Aorta (tissue), 5 donors: Measurements from ENCODE around the gene DLG1. TPM values are rescaled to one million over a fixed set of nuclear protein-coding genes. Genes with fewer than 3 reads are reported as not detected.
"Not testable (repeated sequence)": the region's sequence is repeated elsewhere in the genome, so short reads cannot be mapped to it uniquely, and the experiment has no call there.

Experiments used
- ATAC-seq: fragments of 200-7000 bp; cut with Tn5 transposase; one replicate; pipeline ENCODE4 v1.9.1; 2022; ENCODE audit warnings: moderate library complexity; ENCODE audit not compliant: low FRiP score
- DNase-seq, 2 donors: peaks; one replicate each; pipeline ENCODE4 v3.0.0-alpha.2; 2020
- H3K27ac ChIP-seq, 2 donors: one replicate each; pipeline ENCODE4 v1.5.1; 2013; ENCODE audit warnings: low read length in 2 of 2, mild to moderate bottlenecking in 2 of 2, moderate library complexity in 2 of 2, control low read depth in 1 of 2, inconsistent platforms in 1 of 2, low read depth in 1 of 2
- H3K27me3 ChIP-seq, 2 donors: one replicate each; pipeline ENCODE4 v1.6.1; 2013; ENCODE audit warnings: control low read depth in 1 of 2, low read length in 1 of 2, mild to moderate bottlenecking in 1 of 2, moderate library complexity in 1 of 2; ENCODE audit not compliant: insufficient read depth in 2 of 2, control insufficient read depth in 1 of 2
- H3K36me3 ChIP-seq, 2 donors: one replicate each; pipeline ENCODE4 v1.6.1; 2013; ENCODE audit warnings: control low read depth in 1 of 2, low read length in 1 of 2, mild to moderate bottlenecking in 1 of 2; ENCODE audit not compliant: insufficient read depth in 2 of 2, control insufficient read depth in 1 of 2
- H3K4me1 ChIP-seq, 2 donors: one replicate each; pipeline ENCODE4 v1.6.1; 2013; ENCODE audit warnings: low read length in 2 of 2, control low read depth in 1 of 2, mild to moderate bottlenecking in 1 of 2, moderate library complexity in 1 of 2; ENCODE audit not compliant: insufficient read depth in 2 of 2, control insufficient read depth in 1 of 2
- H3K4me3 ChIP-seq, 2 donors: one replicate each; pipeline ENCODE4 v1.5.1; 2013; ENCODE audit warnings: low read length in 2 of 2, control low read depth in 1 of 2, mild to moderate bottlenecking in 1 of 2
- H3K9me3 ChIP-seq: one replicate; pipeline ENCODE4 v1.6.1; 2013; ENCODE audit warnings: mild to moderate bottlenecking, low read length; ENCODE audit not compliant: control insufficient read depth
- WGBS, 2 donors: extraction: QIAGEN DNeasy Blood & Tissue Kit; methylation state at CpG; one replicate each; pipeline ENCODE4 v1.1.7; 2013; 5-methylcytosine and 5-hydroxymethylcytosine counted together
- intact Hi-C, 2 donors: fragments of 100-400 bp; cut with DNase I; formaldehyde crosslinking; loops; one replicate each; pipeline versions ENCODE4 v1.14.2 to v1.15.0; 2022
- polyA plus RNA-seq, 2 donors: library from polyadenylated mRNA; stranded (reverse); fragments of 200-250 nt; gene quantifications; one replicate each; pipeline ENCODE4 v1.2.3, GENCODE V29; 2013
- total RNA-seq, 2 donors: library from RNA; stranded (reverse); fragmentation: NEBNext Ultra II Directional; extraction: Animal tissue kit (Norgen Biotek cat#: 25700); gene quantifications; one replicate each; pipeline ENCODE4 v1.2.1, GENCODE V29; 2021
- donor health status: healthy with polysubstance abuse.
- donor health status: Bipolar disorder and iron deficiency.
- donor health status: DM: no; HTN: no; CAD: no.
- donor health status: DM: no; HTN: no; CAD: no.
- donor health status: DM: yes; HTN: yes; CAD: no.

Gene DLG1
- total and polyA plus RNA-seq, 4 donors = 21.2 to 100 (median 51.9) TPM

- intact Hi-C loops = no loop called here
- no peaks in the 10 kb centered on the region for H3K27me3 ChIP-seq
- DNase-seq = no peak
- H3K36me3 ChIP-seq = no peaks in the 10 kb centered on the region
- H3K9me3 ChIP-seq = no peaks in the 10 kb centered on the region
- ATAC-seq = no peak
- WGBS, 2 donors = 94 to 95% methylated on average over 2 of the region's 2 CpGs
- no peak overlapping the region for H3K4me3 ChIP-seq
- no peak overlapping the region for H3K27ac ChIP-seq
- no peaks in the 10 kb centered on the region for H3K4me1 ChIP-seq
Measured at GRCh38 chr3:197283045-197283444, 15.4 kb downstream of the DLG1 start.

DNA sequence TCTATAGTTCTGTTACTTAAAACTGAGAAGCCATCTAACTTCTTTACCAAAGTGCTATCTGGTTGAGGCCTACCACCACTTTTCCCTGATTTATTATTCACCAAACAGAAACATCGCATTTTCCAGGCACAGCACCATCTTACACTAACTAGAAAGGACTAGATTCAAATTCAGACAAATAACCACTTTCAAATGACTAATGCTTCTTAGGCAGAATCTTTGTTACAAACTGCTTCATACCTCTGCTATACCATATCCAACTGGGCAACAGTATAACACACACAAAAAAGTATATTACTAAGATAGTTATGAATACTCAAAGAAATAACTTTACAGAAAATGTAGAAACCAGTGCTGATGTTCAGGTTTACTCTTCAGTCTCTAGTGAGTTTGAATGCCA lies 16.6 kb downstream of the DLG1 start:
- intact Hi-C loops = no loop called here
- 97 to 100% methylated on average over 1 of the region's 1 CpG for WGBS, 2 donors
- H3K27me3 ChIP-seq = no peaks in the 10 kb centered on the region
- no peaks in the 10 kb centered on the region for H3K9me3 ChIP-seq
- no peak overlapping the region for H3K4me3 ChIP-seq
- ATAC-seq (no peak), DNase-seq (no peak)
- no peaks in the 10 kb centered on the region for H3K36me3 ChIP-seq
- no peak overlapping the region for H3K27ac ChIP-seq
- no peaks in the 10 kb centered on the region for H3K4me1 ChIP-seq

- Histone ChIP-seq H3K27ac (no peak overlapping the region), H3K4me1 (no peaks in the 10 kb centered on the region), H3K9me3 (no peaks in the 10 kb centered on the region), H3K36me3 (no peaks in the 10 kb centered on the region), H3K4me3 (no peak overlapping the region), H3K27me3 (no peaks in the 10 kb centered on the region)
- ATAC-seq (no peak), DNase-seq (no peak)
- intact Hi-C loops = no loop called here
Measured at GRCh38 chr3:197280156-197280555, 18.3 kb downstream of the DLG1 start.

DNA sequence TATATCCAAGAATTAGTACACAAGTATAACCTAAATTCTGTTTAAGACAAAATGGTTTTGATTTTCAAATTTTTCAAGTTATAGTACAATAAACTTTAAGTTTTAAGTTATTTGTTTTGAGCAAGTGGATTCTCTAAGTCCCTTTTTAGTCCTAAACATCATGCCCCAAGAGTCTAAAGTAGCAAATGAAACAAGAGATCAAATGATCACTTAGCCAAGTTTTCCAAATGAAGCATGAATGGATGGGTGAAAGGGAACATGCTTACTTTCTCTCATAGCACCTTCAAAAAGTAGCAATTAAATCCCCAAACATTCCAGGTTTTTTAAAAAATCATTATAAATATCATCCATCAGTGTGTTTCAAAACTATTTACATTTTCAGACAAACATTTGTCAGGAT lies 19.5 kb downstream of the DLG1 start:
- Histone ChIP-seq H3K4me1 (no peaks in the 10 kb centered on the region), H3K9me3 (no peaks in the 10 kb centered on the region), H3K27ac (no peak overlapping the region), H3K27me3 (no peaks in the 10 kb centered on the region), H3K36me3 (no peaks in the 10 kb centered on the region), H3K4me3 (no peak overlapping the region)
- no peak for ATAC-seq
- DNase-seq = no peak
- intact Hi-C loops = no loop called here

DNA sequence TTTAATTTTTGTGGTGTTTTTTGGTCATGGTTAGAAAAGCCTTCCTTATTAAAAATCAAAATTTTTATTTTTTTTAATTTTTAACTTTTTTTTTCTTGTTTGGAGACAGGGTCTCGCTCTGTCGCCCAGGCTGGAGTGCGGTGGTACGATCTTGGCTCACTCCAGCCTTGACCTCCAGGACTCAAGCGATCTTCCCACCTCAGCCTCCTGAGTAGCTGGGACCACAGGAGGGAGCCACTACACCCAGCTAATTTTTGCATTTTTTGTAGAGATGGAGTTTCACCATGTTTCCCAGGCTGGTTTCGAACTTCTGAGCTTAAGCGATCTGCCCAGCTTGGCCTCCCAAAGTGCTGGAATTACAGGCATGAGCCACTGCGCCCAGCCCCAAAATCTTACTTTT lies 21.6 kb downstream of the DLG1 start:
- H3K9me3 ChIP-seq, DNase-seq, H3K36me3 ChIP-seq, H3K27me3 ChIP-seq, H3K27ac ChIP-seq, H3K4me3 ChIP-seq, ATAC-seq, H3K4me1 ChIP-seq, intact Hi-C loops: not testable (repeated sequence)
- 97 to 98% methylated on average over 8 of the region's 8 CpGs for WGBS, 2 donors

DNA sequence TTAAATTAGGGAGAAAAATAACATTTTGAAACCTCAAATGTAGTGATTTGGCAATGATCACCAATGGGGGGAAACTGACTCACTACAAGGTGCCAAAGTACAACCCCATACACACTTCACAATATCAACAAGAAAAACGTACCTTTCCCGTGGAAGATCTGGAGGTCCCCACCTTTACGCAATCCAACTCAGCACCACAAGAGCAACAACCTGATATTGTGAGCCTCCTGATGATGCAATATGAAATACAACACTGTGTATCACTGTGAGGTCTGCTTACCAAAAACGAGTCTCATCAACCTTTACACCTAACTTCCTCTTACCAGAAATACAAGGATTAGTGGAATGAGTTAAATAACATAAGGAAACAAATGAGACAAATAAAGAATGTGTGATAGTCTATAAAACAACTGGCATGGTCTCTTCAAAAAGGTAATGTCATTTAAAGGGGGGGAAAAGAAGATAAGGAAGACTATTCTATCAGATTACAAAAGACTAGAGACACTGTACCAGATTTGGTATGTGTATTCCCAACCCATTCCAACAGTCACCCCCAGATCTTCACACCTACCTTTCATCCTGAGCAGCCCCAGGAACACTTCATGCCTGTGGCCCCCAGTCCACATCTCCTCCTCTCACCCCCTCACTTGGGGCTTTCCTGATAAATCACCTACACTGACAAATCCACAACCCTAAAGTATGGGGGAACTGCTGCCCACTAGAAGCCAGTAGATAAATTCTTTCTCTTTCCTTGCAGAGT lies 27.7 kb downstream of the DLG1 start:
- Histone ChIP-seq H3K27me3 (no peaks in the 10 kb centered on the region), H3K36me3 (peaks cover 0 to 2% of the 10 kb centered on the region in 2 donors), H3K27ac (no peak overlapping the region), H3K4me1 (peaks cover 0 to 2% of the 10 kb centered on the region in 2 donors), H3K9me3 (no peaks in the 10 kb centered on the region), H3K4me3 (no peak overlapping the region)
- ATAC-seq (no peak), DNase-seq (no peak)
- intact Hi-C loops = no loop called here
- WGBS, 2 donors = 77 to 89% methylated on average over 4 of the region's 4 CpGs

- intact Hi-C loops = no loop called here
- Histone ChIP-seq H3K4me1 (peaks cover 0 to 2% of the 10 kb centered on the region in 2 donors), H3K27ac (no peak overlapping the region), H3K27me3 (no peaks in the 10 kb centered on the region), H3K9me3 (no peaks in the 10 kb centered on the region), H3K4me3 (no peak overlapping the region), H3K36me3 (peaks cover 0 to 2% of the 10 kb centered on the region in 2 donors)
- 83 to 85% methylated on average over 3 of the region's 3 CpGs for WGBS, 2 donors
- DNase-seq (no peak), ATAC-seq (no peak)
Measured at GRCh38 chr3:197269024-197269423, 29.4 kb downstream of the DLG1 start.

- ATAC-seq (no peak), DNase-seq (no peak)
- Histone ChIP-seq H3K27me3 (no peaks in the 10 kb centered on the region), H3K27ac (no peak overlapping the region), H3K36me3 (peaks cover 0 to 2% of the 10 kb centered on the region in 2 donors), H3K9me3 (no peaks in the 10 kb centered on the region), H3K4me3 (no peak overlapping the region), H3K4me1 (peaks cover 0 to 2% of the 10 kb centered on the region in 2 donors)
- WGBS, 2 donors = 18 to 28% methylated on average over 4 of the region's 4 CpGs
- intact Hi-C loops = no loop called here
Measured at GRCh38 chr3:197268294-197268693, 30.1 kb downstream of the DLG1 start.

DNA sequence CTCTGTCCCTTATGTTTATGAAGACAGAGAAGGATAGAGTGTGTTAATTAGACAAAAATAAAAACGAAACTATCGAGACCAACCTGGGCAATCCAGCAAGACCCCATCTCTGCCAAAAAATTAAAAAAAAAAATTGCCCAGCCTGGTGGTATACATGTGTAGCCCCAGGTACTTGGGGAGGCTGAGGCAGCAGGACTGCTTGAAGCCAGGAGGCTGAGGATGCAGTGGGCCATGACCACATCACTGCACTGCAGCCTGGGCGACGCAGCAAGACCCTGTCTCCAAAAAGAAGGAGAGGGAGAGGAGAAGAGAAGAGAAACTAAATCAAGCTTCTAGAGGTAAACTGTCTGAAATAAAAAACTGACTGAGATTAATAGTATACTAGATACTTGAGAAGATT lies 32.1 kb downstream of the DLG1 start:
- no peaks in the 10 kb centered on the region for H3K9me3 ChIP-seq
- H3K4me1 ChIP-seq = peaks cover 0 to 2% of the 10 kb centered on the region in 2 donors
- no peak for ATAC-seq
- no peak overlapping the region for H3K4me3 ChIP-seq
- no peaks in the 10 kb centered on the region for H3K27me3 ChIP-seq
- WGBS, 2 donors = 98 to 99% methylated on average over 4 of the region's 4 CpGs
- DNase-seq = no peak
- no peak overlapping the region for H3K27ac ChIP-seq
- intact Hi-C loops = no loop called here
- peaks cover 2 to 3% of the 10 kb centered on the region in 2 donors for H3K36me3 ChIP-seq
